Kidney tubule cell (primary cell): ENCODE measurements around the gene PJVK.
A peak's percentile ranks its signal among the peaks of the same experiment; 100 is the strongest.
"Not testable (repeated sequence)": the region's sequence is repeated elsewhere in the genome, so short reads cannot be mapped to it uniquely, and the experiment has no call there.

Experiments used
- DNase-seq: peaks from one replicate; pipeline ENCODE4 v3.0.0-alpha.2; 2018; ENCODE audit warnings: low spot score

PJVK gene

GRCh38 chr2:178429336-178429735, 21.8 kb upstream of the PJVK start:
- DNase-seq: no peak

- DNase-seq: no peak
These were observed 14.5 kb upstream of the PJVK start for GRCh38 chr2:178436662-178437061.

GRCh38 chr2:178441426-178441825, 9.8 kb upstream of the PJVK start:
- no peak for DNase-seq

- no peak for DNase-seq
These were observed 2.1 kb upstream of the PJVK start for GRCh38 chr2:178448968-178449661.

GRCh38 chr2:178449700-178450523, 1.3 kb upstream of the PJVK start:
- DNase-seq: no peak

- DNase-seq: peak; percentile 82
These were observed 729 bp upstream of the PJVK start for GRCh38 chr2:178450524-178450773.

GRCh38 chr2:178452334-178452733, 1.2 kb downstream of the PJVK start:
- no peak for DNase-seq

GRCh38 chr2:178452870-178453269, 1.7 kb downstream of the PJVK start:
- no peak for DNase-seq

- no peak for DNase-seq
These were observed 4.8 kb downstream of the PJVK start for GRCh38 chr2:178455947-178456346.

- no peak for DNase-seq
These were observed 6.3 kb downstream of the PJVK start for GRCh38 chr2:178457390-178457886.

- DNase-seq: no peak
These were observed 18.2 kb downstream of the PJVK start for GRCh38 chr2:178469219-178469849.

- not testable (repeated sequence) for DNase-seq
These were observed 20.1 kb downstream of the PJVK start for GRCh38 chr2:178471313-178471712.

- no peak for DNase-seq
These were observed 22.2 kb downstream of the PJVK start for GRCh38 chr2:178473373-178473772.

- DNase-seq: peak; percentile 48
These were observed 22.8 kb downstream of the PJVK start for GRCh38 chr2:178473931-178474330.

GRCh38 chr2:178474560-178474959, 23.4 kb downstream of the PJVK start:
- no peak for DNase-seq

- DNase-seq: no peak
These were observed 25.3 kb downstream of the PJVK start for GRCh38 chr2:178476477-178476876.

- DNase-seq: no peak
These were observed 26.4 kb downstream of the PJVK start for GRCh38 chr2:178477443-178478129.

GRCh38 chr2:178478130-178478438, 26.9 kb downstream of the PJVK start:
- peak; percentile 31 for DNase-seq

- DNase-seq: peak; percentile 82
These were observed 27.5 kb downstream of the PJVK start, which contains the start of gene FKBP7 for GRCh38 chr2:178478439-178479274. TSS of gene FKBP7 (minus strand) at chr2:178478600. CDS start at chr2:178478499, 101 bp downstream.

GRCh38 chr2:178479275-178479616, 28.1 kb downstream of the PJVK start:
- no peak for DNase-seq

GRCh38 chr2:178479758-178480226, 28.6 kb downstream of the PJVK start:
- no peak for DNase-seq
